Natural killer cell (primary cell): ENCODE measurements around the gene LDAH. TPM values are rescaled to one million over a fixed set of nuclear protein-coding genes. Genes with fewer than 3 reads are reported as not detected.

ENCODE experiments used
- ATAC-seq, 3 donors: fragments of 150-1000 bp in 2 of 3; fragments of 200-7000 bp in 1 of 3; cut with Tn5 transposase; 1 replicate in 1 of 3; 2 replicates in 2 of 3; pipeline ENCODE4 v1.10.0; 2021; ENCODE audit warnings: mild to moderate bottlenecking in 2 of 3, moderate library complexity in 2 of 3
- DNase-seq, 2 donors: peaks; one replicate each; pipeline versions ENCODE4 v3.0.0 to v3.0.0-alpha.2; 2013 to 2021; ENCODE audit warnings: mixed read lengths in 1 of 2
- H3K27ac ChIP-seq: one replicate; pipeline ENCODE4 v1.5.1; 2013; ENCODE audit warnings: mild to moderate bottlenecking, low read length
- H3K27me3 ChIP-seq: one replicate; pipeline ENCODE4 v1.6.1; 2013; ENCODE audit warnings: low read length; ENCODE audit not compliant: control insufficient read depth, insufficient read depth
- H3K36me3 ChIP-seq: one replicate; pipeline ENCODE4 v1.6.1; 2013; ENCODE audit warnings: low read length; ENCODE audit not compliant: control insufficient read depth, insufficient read depth
- H3K4me1 ChIP-seq: one replicate; pipeline ENCODE4 v1.6.1; 2013; ENCODE audit warnings: low read length; ENCODE audit not compliant: control insufficient read depth, insufficient read depth
- H3K4me3 ChIP-seq: one replicate; pipeline ENCODE4 v1.5.1; 2013; ENCODE audit warnings: low read length
- H3K9me3 ChIP-seq: one replicate; pipeline ENCODE4 v1.6.1; 2013; ENCODE audit warnings: low read length; ENCODE audit not compliant: control insufficient read depth, insufficient read depth
- H3K27ac Mint-ChIP-seq, 2 donors: one replicate each; pipeline ENCODE4 v1.8.0; 2022; ENCODE audit warnings: mild to moderate bottlenecking in 2 of 2, mixed read lengths in 2 of 2, moderate library complexity in 1 of 2
- H3K27me3 Mint-ChIP-seq, 2 donors: one replicate each; pipeline ENCODE4 v1.8.0; 2022; ENCODE audit warnings: low read depth in 2 of 2, mixed read lengths in 2 of 2
- H3K36me3 Mint-ChIP-seq: one replicate; pipeline ENCODE4 v1.8.0; 2022; ENCODE audit warnings: mixed read lengths
- H3K4me1 Mint-ChIP-seq, 2 donors: one replicate each; pipeline ENCODE4 v1.8.0; 2022; ENCODE audit warnings: mixed read lengths in 2 of 2
- H3K4me3 Mint-ChIP-seq: one replicate; pipeline ENCODE4 v1.8.0; 2022; ENCODE audit warnings: mild to moderate bottlenecking, moderate library complexity, mixed read lengths
- H3K9me3 Mint-ChIP-seq, 2 donors: one replicate each; pipeline ENCODE4 v1.8.0; 2022; ENCODE audit warnings: mixed read lengths in 2 of 2
- WGBS: methylation state at CpG from one replicate; pipeline ENCODE4 v1.1.7; 2013; ENCODE audit warnings: missing lambda C conversion rate; ENCODE audit not compliant: insufficient coverage; 5-methylcytosine and 5-hydroxymethylcytosine counted together
- intact Hi-C: fragments of 100-400 bp; cut with micrococcal nuclease; formaldehyde crosslinking; loops from one replicate; pipeline ENCODE4 v1.14.2; 2022
- total RNA-seq, 4 donors: library from RNA; stranded (reverse); fragments of 120-200 nt in 1 of 4; gene quantifications; one replicate each; pipeline versions ENCODE4 v1.2.3 to v1.2.4, GENCODE V29; 2013 to 2022
- TF ChIP-seq, protein P1 (sequence below): fragments of 200-600 bp; IDR thresholded peaks from one replicate; pipeline ENCODE4 v1.8.0; 2022; ENCODE audit warnings: antibody characterized with exemption

The LDAH gene
- total RNA-seq, 3 donors from 2014 or later (not counting 1 experiment from before 2014, with no cell fraction given): 14.5 to 25.6 (median 17.2) TPM

GRCh38 chr2:20839052-20839451 lies 16.2 kb upstream of the LDAH start:
- no peak overlapping the region for H3K4me3 ChIP-seq
- intact Hi-C loops: no loop called here
- ATAC-seq (no peak), DNase-seq (no peak)
- no CpG with 5 or more reads among the region's 1 CpG for WGBS
- Mint-ChIP-seq H3K4me1 (no peaks in the 10 kb centered on the region), H3K27me3 (peaks cover 34 to 68% of the 10 kb centered on the region in 2 donors), H3K4me3 (no peak overlapping the region), H3K36me3 (no peaks in the 10 kb centered on the region), H3K9me3 (peaks cover 0 to 2% of the 10 kb centered on the region in 2 donors), H3K27ac (no peak overlapping the region)
- H3K4me1 ChIP-seq: no peaks in the 10 kb centered on the region
- TF ChIP-seq, protein P1, sequence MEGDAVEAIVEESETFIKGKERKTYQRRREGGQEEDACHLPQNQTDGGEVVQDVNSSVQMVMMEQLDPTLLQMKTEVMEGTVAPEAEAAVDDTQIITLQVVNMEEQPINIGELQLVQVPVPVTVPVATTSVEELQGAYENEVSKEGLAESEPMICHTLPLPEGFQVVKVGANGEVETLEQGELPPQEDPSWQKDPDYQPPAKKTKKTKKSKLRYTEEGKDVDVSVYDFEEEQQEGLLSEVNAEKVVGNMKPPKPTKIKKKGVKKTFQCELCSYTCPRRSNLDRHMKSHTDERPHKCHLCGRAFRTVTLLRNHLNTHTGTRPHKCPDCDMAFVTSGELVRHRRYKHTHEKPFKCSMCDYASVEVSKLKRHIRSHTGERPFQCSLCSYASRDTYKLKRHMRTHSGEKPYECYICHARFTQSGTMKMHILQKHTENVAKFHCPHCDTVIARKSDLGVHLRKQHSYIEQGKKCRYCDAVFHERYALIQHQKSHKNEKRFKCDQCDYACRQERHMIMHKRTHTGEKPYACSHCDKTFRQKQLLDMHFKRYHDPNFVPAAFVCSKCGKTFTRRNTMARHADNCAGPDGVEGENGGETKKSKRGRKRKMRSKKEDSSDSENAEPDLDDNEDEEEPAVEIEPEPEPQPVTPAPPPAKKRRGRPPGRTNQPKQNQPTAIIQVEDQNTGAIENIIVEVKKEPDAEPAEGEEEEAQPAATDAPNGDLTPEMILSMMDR: no peak
- peaks cover 5% of the 10 kb centered on the region for H3K27me3 ChIP-seq
- H3K9me3 ChIP-seq: no peaks in the 10 kb centered on the region
- H3K36me3 ChIP-seq: no peaks in the 10 kb centered on the region
- no peak overlapping the region for H3K27ac ChIP-seq

GRCh38 chr2:20838016-20838415 lies 15.1 kb upstream of the LDAH start:
- intact Hi-C loops: no loop called here
- Mint-ChIP-seq H3K27me3 (peaks cover 37 to 68% of the 10 kb centered on the region in 2 donors), H3K4me3 (no peak overlapping the region), H3K9me3 (peaks cover 0 to 2% of the 10 kb centered on the region in 2 donors), H3K27ac (no peak overlapping the region), H3K36me3 (no peaks in the 10 kb centered on the region), H3K4me1 (no peaks in the 10 kb centered on the region)
- WGBS: 83% methylated on average over 2 of the region's 2 CpGs
- DNase-seq (no peak), ATAC-seq (no peak)
- TF ChIP-seq, protein P1: no peak
- Histone ChIP-seq H3K9me3 (no peaks in the 10 kb centered on the region), H3K4me1 (no peaks in the 10 kb centered on the region), H3K4me3 (no peak overlapping the region), H3K36me3 (no peaks in the 10 kb centered on the region), H3K27me3 (peaks cover 5% of the 10 kb centered on the region), H3K27ac (no peak overlapping the region)

- H3K27ac Mint-ChIP-seq: no peak overlapping the region
- H3K36me3 Mint-ChIP-seq: no peaks in the 10 kb centered on the region
- H3K36me3 ChIP-seq: no peaks in the 10 kb centered on the region
- no peaks in the 10 kb centered on the region for H3K4me1 Mint-ChIP-seq
- TF ChIP-seq, protein P1: no peak
- no peaks in the 10 kb centered on the region for H3K4me1 ChIP-seq
- ATAC-seq: no peak
- H3K27ac ChIP-seq: no peak overlapping the region
- 33% methylated on average over 1 of the region's 1 CpG for WGBS
- H3K9me3 ChIP-seq: no peaks in the 10 kb centered on the region
- H3K4me3 ChIP-seq: no peak overlapping the region
- H3K27me3 Mint-ChIP-seq: peaks cover 32 to 62% of the 10 kb centered on the region in 2 donors
- no peak overlapping the region for H3K4me3 Mint-ChIP-seq
- peaks cover 0 to 2% of the 10 kb centered on the region in 2 donors for H3K9me3 Mint-ChIP-seq
- peaks cover 5% of the 10 kb centered on the region for H3K27me3 ChIP-seq
- intact Hi-C loops: no loop called here
- no peak for DNase-seq
These were observed 13.6 kb upstream of the LDAH start for GRCh38 chr2:20836521-20836920.

- Mint-ChIP-seq H3K4me3 (no peak overlapping the region), H3K27ac (no peak overlapping the region), H3K4me1 (no peaks in the 10 kb centered on the region), H3K27me3 (peaks cover 38 to 64% of the 10 kb centered on the region in 2 donors), H3K36me3 (no peaks in the 10 kb centered on the region), H3K9me3 (peaks cover 0 to 2% of the 10 kb centered on the region in 2 donors)
- intact Hi-C loops: no loop called here
- no CpG with 5 or more reads among the region's 2 CpGs for WGBS
- no peak for ATAC-seq
- Histone ChIP-seq H3K4me3 (no peak overlapping the region), H3K27ac (no peak overlapping the region), H3K9me3 (no peaks in the 10 kb centered on the region), H3K27me3 (peaks cover 8% of the 10 kb centered on the region), H3K36me3 (no peaks in the 10 kb centered on the region), H3K4me1 (no peaks in the 10 kb centered on the region)
- TF ChIP-seq, protein P1: no peak
- DNase-seq: no peak
These were observed 11.4 kb upstream of the LDAH start for GRCh38 chr2:20834331-20834730.
